NCI-H345 treated with DMSO at 0.1 percent for 48 hours (cell line): ENCODE data around the gene TEK.

Experiments
- DNase-seq: peaks from one replicate; lab custom pipeline; 2025; ENCODE audit not compliant: unreplicated experiment; lab: John Stamatoyannopoulos, UW

Gene TEK

GRCh38 chr9:27176971-27177370, 67.9 kb downstream of the TEK start:
- no peak for DNase-seq

DNA sequence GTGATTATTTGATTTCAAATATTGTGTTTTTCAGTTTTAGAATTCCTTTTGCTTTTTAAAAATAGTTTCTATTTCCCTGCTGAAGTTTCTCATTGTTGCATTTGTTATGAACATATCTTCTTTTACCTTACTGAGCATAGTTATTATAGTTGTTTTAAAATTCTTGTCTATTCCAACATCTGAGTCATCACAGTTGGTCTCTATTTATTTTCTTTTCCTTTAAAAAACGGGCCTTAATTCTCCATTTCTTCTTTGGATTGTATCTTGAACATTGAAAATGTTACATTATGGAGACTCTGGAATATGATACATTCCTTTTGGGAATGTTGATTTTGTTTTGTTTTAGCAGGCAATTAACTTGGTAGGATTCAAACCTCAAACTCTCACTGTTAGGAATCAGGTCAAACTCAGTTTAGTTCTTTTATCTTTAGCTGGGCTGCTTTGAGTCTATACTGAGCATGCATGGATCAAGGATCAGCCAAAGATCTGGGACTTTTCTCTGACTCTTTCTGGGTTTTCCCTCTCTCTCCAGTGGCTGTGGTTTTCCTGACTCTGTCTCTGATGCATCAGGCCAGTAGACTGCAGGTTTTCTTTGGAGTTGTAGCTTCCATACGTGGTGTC, 70.3 kb downstream of the TEK start:
- DNase-seq: no peak

- DNase-seq: no peak
Measured at GRCh38 chr9:27181381-27181780, 72.4 kb downstream of the TEK start.

DNA sequence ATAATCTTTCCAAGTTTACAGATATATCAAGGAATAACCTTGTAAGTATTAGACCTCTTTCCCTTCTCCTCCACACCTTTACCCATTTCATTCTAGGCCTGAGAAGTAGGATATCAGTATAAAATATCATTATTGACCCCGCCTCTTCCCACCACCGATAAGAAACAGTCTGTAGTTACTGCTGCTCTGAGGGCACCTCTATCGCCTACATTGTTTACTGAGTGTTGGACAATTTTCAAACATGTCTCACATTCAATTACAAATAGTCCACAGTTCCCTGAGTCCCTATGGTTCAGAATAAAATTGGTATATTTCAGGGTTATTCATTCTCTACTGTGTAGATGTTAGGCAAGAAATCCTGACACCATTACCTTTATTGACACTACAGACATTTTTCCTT, 73.4 kb downstream of the TEK start:
- no peak for DNase-seq

DNA sequence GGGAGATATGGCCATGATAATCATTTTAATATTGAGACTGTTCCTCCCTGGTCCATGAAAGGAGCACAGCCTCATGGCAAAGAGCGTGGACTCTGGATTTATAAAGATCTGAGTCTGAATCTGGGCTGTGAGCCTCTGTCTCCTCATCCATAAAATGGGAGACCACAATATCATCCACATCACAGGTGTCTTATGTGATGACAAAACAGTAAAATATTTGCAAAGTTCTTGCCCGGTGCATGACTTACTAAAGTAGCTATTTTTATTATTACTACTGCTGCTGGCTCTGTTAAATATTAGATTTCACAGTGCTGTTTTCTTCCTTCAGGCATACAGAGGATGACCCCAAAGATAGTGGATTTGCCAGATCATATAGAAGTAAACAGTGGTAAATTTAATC, 74.1 kb downstream of the TEK start:
- no peak for DNase-seq

- DNase-seq: no peak
Measured at GRCh38 chr9:27183701-27184100, 74.7 kb downstream of the TEK start.

DNA sequence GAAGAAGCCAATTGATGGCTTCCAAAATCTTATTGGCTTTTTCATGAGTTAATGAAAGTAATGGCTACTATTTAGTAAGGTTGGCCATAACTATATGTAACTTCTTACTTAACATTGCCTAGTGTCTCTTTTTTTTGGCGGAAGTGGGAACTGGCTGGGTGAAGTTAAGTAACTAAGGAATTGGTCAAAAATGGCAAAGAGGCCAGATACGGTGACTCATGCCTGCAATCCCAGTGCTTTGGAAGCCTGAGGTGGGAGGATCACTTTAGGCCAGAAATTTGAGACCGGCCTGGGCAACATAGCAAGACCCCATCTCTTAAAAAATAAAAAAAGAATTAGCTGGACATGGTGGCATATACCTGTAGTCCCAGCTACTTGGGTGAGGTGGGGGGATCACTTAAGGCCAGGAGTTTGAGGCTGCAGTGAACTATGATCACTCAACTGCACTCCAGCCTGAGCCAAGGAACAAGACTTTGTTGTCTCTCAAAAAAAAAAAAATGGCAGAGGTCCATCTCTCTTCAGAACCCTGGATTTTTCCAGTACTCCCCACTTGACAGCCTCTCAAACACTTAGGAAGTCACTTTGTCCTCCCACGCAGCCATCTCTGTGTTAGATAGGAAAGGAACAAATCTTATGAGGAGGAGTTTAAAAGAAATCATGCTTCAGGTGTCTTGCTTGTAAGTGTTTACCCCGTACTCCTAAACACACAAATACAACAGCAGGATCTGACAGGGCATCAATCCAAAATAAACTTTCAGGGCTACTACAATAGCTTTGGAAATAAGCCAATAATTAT, 75.7 kb downstream of the TEK start:
- DNase-seq: no peak

DNA sequence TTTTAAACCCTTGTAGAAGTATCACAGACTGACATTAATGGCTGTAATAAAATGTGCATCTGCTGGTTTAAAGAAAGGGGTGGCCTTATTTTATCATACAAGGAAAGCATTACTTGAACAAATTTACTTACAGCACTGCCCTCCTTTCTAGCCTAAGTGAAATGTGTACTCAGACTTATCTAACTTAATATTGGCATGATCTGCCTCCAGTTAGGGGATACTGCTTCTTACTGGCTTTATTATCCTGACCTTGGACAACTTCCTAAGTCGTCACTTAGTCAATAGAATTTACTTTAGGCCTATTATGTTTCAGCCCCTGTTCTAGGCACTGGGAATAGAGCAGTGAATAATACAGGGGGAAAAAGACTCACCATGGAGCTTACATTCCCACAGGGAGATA, 79.4 kb downstream of the TEK start:
- no peak for DNase-seq

- no peak for DNase-seq
Measured at GRCh38 chr9:27189426-27189825, 80.4 kb downstream of the TEK start.

DNA sequence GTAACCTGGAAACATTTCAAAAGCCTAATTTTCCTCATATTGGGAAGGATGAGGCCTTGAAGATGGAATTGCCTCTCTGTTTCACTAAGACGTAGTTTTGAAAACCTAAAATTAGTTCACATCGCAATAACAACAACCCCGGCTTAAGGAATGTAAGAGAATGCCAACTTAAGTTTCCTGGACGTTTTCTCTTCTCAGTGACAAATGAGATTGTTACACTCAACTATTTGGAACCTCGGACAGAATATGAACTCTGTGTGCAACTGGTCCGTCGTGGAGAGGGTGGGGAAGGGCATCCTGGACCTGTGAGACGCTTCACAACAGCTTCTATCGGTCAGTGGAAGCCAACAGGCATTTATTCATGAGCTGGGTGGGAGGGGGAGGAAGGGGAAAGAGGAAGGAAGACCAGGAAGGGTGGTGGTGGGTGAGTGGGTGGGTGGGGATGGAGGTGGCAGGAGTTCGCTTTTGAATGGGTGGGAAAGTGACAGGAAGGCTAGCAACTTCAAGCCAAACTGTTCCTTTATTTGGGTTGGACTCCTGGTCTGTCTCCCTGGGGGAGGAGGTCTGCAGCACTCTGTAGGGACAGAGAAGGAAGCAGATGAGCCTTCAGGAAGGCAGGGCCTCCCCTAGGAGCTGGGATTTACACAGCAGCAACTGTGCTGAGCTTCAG, 83.4 kb downstream of the TEK start:
- no peak for DNase-seq

- no peak for DNase-seq
Measured at GRCh38 chr9:27193886-27194285, 84.9 kb downstream of the TEK start.

DNA sequence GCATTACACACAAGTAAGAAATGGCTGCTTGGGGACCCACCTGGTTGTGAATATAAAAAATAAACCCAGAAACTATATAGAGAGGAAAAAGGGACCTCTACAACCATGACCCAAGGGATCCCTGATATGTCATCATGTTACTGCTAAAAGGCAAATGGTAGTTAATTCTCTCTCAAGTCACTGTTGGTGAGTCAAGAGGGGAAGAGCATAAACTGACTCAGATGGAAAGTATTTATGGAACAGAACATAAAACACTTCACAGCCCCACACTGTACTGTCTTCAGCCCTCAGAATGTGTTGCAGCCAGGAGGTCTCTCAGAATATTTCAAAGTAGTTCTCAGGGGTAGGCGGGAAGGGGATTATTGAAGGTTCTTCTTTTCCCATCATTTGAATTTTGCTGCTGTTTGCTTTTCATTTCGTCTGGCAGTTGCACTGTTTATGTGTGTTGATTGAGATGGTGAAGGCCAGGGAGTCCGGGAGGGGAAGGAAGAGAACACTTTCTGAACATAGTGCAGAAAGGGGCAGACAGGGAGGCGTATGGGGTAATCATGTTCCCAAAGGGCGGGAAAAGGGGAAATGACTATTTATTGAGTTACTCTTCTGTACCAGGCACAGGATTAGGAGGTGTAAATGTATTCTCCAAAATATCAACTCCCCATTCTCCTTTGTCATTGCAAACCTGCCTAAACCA, 85.5 kb downstream of the TEK start:
- no peak for DNase-seq

DNA sequence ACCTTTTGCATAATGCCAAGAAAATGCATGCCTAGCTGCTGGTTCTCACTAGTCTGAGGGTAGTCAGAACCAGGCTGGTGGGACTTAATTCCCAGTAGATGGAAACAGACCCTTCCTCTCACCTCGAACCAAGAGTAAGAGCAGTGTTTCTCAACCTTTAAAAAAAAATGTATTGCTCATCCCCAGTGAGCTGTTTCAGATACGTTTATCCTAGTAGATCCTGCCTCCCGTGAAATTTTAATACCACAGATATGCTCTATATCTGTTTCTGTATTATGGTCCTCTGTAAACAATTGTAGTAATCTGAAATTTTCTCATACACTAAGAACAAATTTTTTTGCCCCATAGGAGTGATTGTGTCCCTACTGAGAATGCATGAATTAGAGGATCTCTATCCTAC, 86.2 kb downstream of the TEK start:
- no peak for DNase-seq

- no peak for DNase-seq
Measured at GRCh38 chr9:27196383-27196782, 87.4 kb downstream of the TEK start.

GRCh38 chr9:27198190-27198589, 89.2 kb downstream of the TEK start:
- no peak for DNase-seq

GRCh38 chr9:27202056-27202455, 93.0 kb downstream of the TEK start:
- no peak for DNase-seq

DNA sequence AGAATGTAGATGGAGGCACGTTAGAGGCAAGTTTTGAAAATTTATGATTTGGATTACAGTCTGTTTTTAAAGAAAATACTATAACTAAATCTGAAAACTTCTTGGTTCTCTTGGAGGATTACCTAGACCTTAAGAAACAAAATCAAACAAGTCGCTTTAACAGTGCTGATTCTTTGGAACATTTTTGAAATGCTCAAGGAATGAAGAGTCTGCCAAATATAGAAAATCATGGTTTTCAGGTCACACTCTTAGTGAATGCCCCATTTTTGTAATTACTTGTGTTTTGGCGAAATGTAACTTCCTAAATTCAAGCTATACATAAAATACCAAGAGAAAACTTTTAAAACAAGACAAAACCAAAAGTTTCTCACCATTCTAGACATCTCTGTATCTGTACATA, 94.8 kb downstream of the TEK start:
- DNase-seq: no peak

GRCh38 chr9:27204578-27204977, 95.6 kb downstream of the TEK start:
- DNase-seq: no peak

DNA sequence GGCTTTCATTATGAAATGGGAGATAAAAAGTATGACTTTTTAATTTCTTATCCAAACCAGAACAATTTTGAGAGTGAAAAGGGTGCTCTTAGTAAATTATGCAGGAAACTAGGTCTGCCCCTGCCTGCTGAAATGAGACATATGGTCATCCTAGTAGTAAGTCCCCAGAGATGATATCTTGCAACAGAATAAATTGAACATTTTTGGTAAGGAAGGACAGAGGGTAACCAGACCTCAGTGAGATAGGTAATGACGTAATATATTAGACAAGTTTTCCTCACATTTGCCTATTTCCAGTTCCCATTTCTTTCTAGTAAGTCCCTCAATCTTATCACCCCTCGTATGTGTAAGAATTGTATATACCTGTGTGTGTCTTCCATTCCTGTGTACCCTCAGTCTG, 96.2 kb downstream of the TEK start:
- DNase-seq: no peak

GRCh38 chr9:27206041-27206440, 97.0 kb downstream of the TEK start:
- no peak for DNase-seq

- DNase-seq: no peak
Measured at GRCh38 chr9:27209034-27209433, 100.0 kb downstream of the TEK start.

- no peak for DNase-seq
Measured at GRCh38 chr9:27210588-27210987, 101.6 kb downstream of the TEK start.
